ENCODE data around the gene CD2AP.

Gene CD2AP

GRCh38 chr6:47567586-47567985 is 90.0 kb downstream of the CD2AP start:
- TF ChIP-seq FOXP2 (optimal IDR thresholded peaks at IDR 0.05; ENCODE audit: borderline replicate concordance, extremely low read depth, extremely low read length, insufficient read depth) (no peak), SIN3A (IDR thresholded peaks at IDR 0.05; ENCODE audit: borderline replicate concordance, insufficient read depth, low read length) (no peak), TAF1 (IDR thresholded peaks at IDR 0.05; ENCODE audit: borderline replicate concordance, insufficient read depth, low read length) (no peak), POLR2AphosphoS5 (IDR thresholded peaks at IDR 0.05; ENCODE audit: low read depth, low read length) (no peak), REST (IDR thresholded peaks at IDR 0.05; ENCODE audit: insufficient read depth in 1 of 2, low read depth in 2 of 2, low read length in 2 of 2) (no peak)

- TF ChIP-seq TAF1 (IDR thresholded peaks at IDR 0.05; ENCODE audit: borderline replicate concordance, insufficient read depth, low read length) (no peak), REST (IDR thresholded peaks at IDR 0.05; ENCODE audit: insufficient read depth in 1 of 2, low read depth in 2 of 2, low read length in 2 of 2) (no peak), POLR2AphosphoS5 (IDR thresholded peaks at IDR 0.05; ENCODE audit: low read depth, low read length) (no peak), FOXP2 (optimal IDR thresholded peaks at IDR 0.05; ENCODE audit: borderline replicate concordance, extremely low read depth, extremely low read length, insufficient read depth) (no peak), SIN3A (IDR thresholded peaks at IDR 0.05; ENCODE audit: borderline replicate concordance, insufficient read depth, low read length) (no peak)
Observed at GRCh38 chr6:47571488-47571887, 93.9 kb downstream of the CD2AP start.

GRCh38 chr6:47573109-47573508 is 95.5 kb downstream of the CD2AP start:
- no peak for TF ChIP-seq TAF1 (IDR thresholded peaks at IDR 0.05; ENCODE audit: borderline replicate concordance, insufficient read depth, low read length)
- TF ChIP-seq REST (IDR thresholded peaks at IDR 0.05; ENCODE audit: insufficient read depth in 1 of 2, low read depth in 2 of 2, low read length in 2 of 2), result no peak
- no peak for TF ChIP-seq SIN3A (IDR thresholded peaks at IDR 0.05; ENCODE audit: borderline replicate concordance, insufficient read depth, low read length)

- no peak for TF ChIP-seq TAF1 (IDR thresholded peaks at IDR 0.05; ENCODE audit: borderline replicate concordance, insufficient read depth, low read length)
- TF ChIP-seq SIN3A (IDR thresholded peaks at IDR 0.05; ENCODE audit: borderline replicate concordance, insufficient read depth, low read length), result no peak
- no peak for TF ChIP-seq REST (IDR thresholded peaks at IDR 0.05; ENCODE audit: insufficient read depth in 1 of 2, low read depth in 2 of 2, low read length in 2 of 2)
- TF ChIP-seq POLR2AphosphoS5 (IDR thresholded peaks at IDR 0.05; ENCODE audit: low read depth, low read length), result no peak
Observed at GRCh38 chr6:47574789-47575188, 97.2 kb downstream of the CD2AP start.

GRCh38 chr6:47579040-47579439 is 101.5 kb downstream of the CD2AP start:
- TF ChIP-seq REST (IDR thresholded peaks at IDR 0.05; ENCODE audit: insufficient read depth in 1 of 2, low read depth in 2 of 2, low read length in 2 of 2) (no peak), SIN3A (IDR thresholded peaks at IDR 0.05; ENCODE audit: borderline replicate concordance, insufficient read depth, low read length) (no peak), POLR2AphosphoS5 (IDR thresholded peaks at IDR 0.05; ENCODE audit: low read depth, low read length) (no peak), TAF1 (IDR thresholded peaks at IDR 0.05; ENCODE audit: borderline replicate concordance, insufficient read depth, low read length) (no peak), FOXP2 (optimal IDR thresholded peaks at IDR 0.05; ENCODE audit: borderline replicate concordance, extremely low read depth, extremely low read length, insufficient read depth) (no peak)

Data from PFSK-1 (cell line).